OCI-LY1 (cell line): ENCODE data around the gene MS4A10.

Experiments used
- H2AFZ ChIP-seq: fragments of 200-600 bp; sonication (generic), shearing (Covaris generic); 2 replicates; pipeline ENCODE4 v1.6.0; 2014; ENCODE audit warnings: antibody characterized with exemption, mild to moderate bottlenecking, low read length
- H3F3A ChIP-seq: fragments of 200-600 bp; sonication (generic), shearing (Covaris generic); 2 replicates; pipeline ENCODE4 v1.6.0; 2014; ENCODE audit warnings: mild to moderate bottlenecking, antibody characterized with exemption, low read length, moderate library complexity; ENCODE audit not compliant: insufficient read depth
- H3K27ac ChIP-seq: fragments of 200-600 bp; sonication (generic); 2 replicates; pipeline ENCODE4 v1.5.1; 2014; ENCODE audit warnings: low read length, mixed run types, mild to moderate bottlenecking, low read depth; ENCODE audit not compliant: poor library complexity, severe bottlenecking
- H3K27me3 ChIP-seq: fragments of 200-600 bp; sonication (generic); 2 replicates; pipeline ENCODE4 v1.6.0; 2014; ENCODE audit warnings: antibody characterized with exemption, mild to moderate bottlenecking, low read length, moderate library complexity; ENCODE audit not compliant: insufficient read depth
- H3K36me3 ChIP-seq: fragments of 200-600 bp; sonication (generic); 2 replicates; pipeline ENCODE4 v1.6.1; 2014; ENCODE audit warnings: mild to moderate bottlenecking, antibody characterized with exemption, low read length, moderate library complexity, mixed read lengths; ENCODE audit not compliant: insufficient read depth
- H3K4me1 ChIP-seq: fragments of 200-600 bp; sonication (generic); 2 replicates; pipeline ENCODE4 v1.5.1; 2014; ENCODE audit warnings: mild to moderate bottlenecking, low read length, moderate library complexity; ENCODE audit not compliant: insufficient read depth, severe bottlenecking
- H3K4me2 ChIP-seq: fragments of 200-600 bp; sonication (generic), shearing (Covaris generic); 2 replicates; pipeline ENCODE4 v1.6.1; 2014; ENCODE audit warnings: low read length
- H3K4me3 ChIP-seq: fragments of 200-600 bp; sonication (generic); 2 replicates; pipeline ENCODE4 v1.5.1; 2014; ENCODE audit warnings: low read length, low read depth, mild to moderate bottlenecking, mixed read lengths; ENCODE audit not compliant: poor library complexity, severe bottlenecking
- H3K79me2 ChIP-seq: fragments of 200-600 bp; shearing (Covaris generic); 2 replicates; pipeline ENCODE4 v1.6.1; 2016; ENCODE audit warnings: mixed run types, low read length, mixed read lengths; ENCODE audit not compliant: insufficient read depth
- H3K9ac ChIP-seq: fragments of 200-600 bp; sonication (generic), shearing (Covaris generic); 2 replicates; pipeline ENCODE4 v1.6.1; 2014; ENCODE audit warnings: mild to moderate bottlenecking, low read length, mixed read lengths
- H3K9me2 ChIP-seq: fragments of 200-600 bp; sonication (generic), shearing (Covaris generic); 2 replicates; pipeline ENCODE4 v1.6.1; 2014; ENCODE audit warnings: low read depth, mild to moderate bottlenecking, low read length, mixed read lengths
- H3K9me3 ChIP-seq: fragments of 200-600 bp; shearing (Covaris generic); 2 replicates; pipeline ENCODE4 v1.6.1; 2014; ENCODE audit warnings: low read length, mixed read lengths
- H4K20me1 ChIP-seq: fragments of 200-600 bp; sonication (generic), shearing (Covaris generic); 2 replicates; pipeline ENCODE4 v1.6.0; 2016; ENCODE audit warnings: mild to moderate bottlenecking, low read length; ENCODE audit not compliant: insufficient read depth
- EZH2 ChIP-seq: fragments of 200-600 bp; sonication (generic), shearing (Covaris generic); IDR thresholded peaks from 2 replicates; pipeline ENCODE4 v1.8.0; 2017; ENCODE audit warnings: borderline replicate concordance, mixed run types, mild to moderate bottlenecking, antibody characterized with exemption, low read length, moderate library complexity, mixed read lengths
- TF ChIP-seq, protein P1 (sequence below): fragments of 200-600 bp; sonication (generic), shearing (Covaris generic); IDR thresholded peaks from 2 replicates; pipeline ENCODE4 v1.5.1; 2017; ENCODE audit warnings: mild to moderate bottlenecking, antibody characterized with exemption, low read length, moderate library complexity, mixed read lengths

Gene MS4A10

GRCh38 chr11:60785136-60785535 is at the start of gene MS4A10:
TSS of gene MS4A10 (plus strand) at chr11:60785333. CDS start at chr11:60790336, 5,003 bp downstream.
- H3K79me2 ChIP-seq, result no peaks in the 10 kb centered on the region
- no peak within 1 kb of the TSS for H3K9ac ChIP-seq
- no peak within 1 kb of the TSS for H3K27ac ChIP-seq
- TF ChIP-seq, protein P1, sequence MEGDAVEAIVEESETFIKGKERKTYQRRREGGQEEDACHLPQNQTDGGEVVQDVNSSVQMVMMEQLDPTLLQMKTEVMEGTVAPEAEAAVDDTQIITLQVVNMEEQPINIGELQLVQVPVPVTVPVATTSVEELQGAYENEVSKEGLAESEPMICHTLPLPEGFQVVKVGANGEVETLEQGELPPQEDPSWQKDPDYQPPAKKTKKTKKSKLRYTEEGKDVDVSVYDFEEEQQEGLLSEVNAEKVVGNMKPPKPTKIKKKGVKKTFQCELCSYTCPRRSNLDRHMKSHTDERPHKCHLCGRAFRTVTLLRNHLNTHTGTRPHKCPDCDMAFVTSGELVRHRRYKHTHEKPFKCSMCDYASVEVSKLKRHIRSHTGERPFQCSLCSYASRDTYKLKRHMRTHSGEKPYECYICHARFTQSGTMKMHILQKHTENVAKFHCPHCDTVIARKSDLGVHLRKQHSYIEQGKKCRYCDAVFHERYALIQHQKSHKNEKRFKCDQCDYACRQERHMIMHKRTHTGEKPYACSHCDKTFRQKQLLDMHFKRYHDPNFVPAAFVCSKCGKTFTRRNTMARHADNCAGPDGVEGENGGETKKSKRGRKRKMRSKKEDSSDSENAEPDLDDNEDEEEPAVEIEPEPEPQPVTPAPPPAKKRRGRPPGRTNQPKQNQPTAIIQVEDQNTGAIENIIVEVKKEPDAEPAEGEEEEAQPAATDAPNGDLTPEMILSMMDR, result no peak
- TF ChIP-seq EZH2, result no peak
- no peak within 1 kb of the TSS for H3K4me3 ChIP-seq
- H3K4me2 ChIP-seq, result no peak within 1 kb of the TSS
- H4K20me1 ChIP-seq, result no peaks in the 10 kb centered on the region
- no peaks in the 10 kb centered on the region for H3K4me1 ChIP-seq
- no peaks in the 10 kb centered on the region for H3K9me2 ChIP-seq
- peaks cover 9% of the 10 kb centered on the region; the same call in 1 of the 2 replicates for H3K27me3 ChIP-seq
- no peaks in the 10 kb centered on the region for H3K9me3 ChIP-seq
- H2AFZ ChIP-seq, result no peak within 1 kb of the TSS
- no peaks in the 10 kb centered on the region for H3F3A ChIP-seq
- no peaks in the 10 kb centered on the region for H3K36me3 ChIP-seq

GRCh38 chr11:60739114-60739513 is 46.0 kb upstream of the MS4A10 start:
- H3K36me3 ChIP-seq, result no peaks in the 10 kb centered on the region
- no peaks in the 10 kb centered on the region for H4K20me1 ChIP-seq
- H3K27me3 ChIP-seq, result peaks cover 3% of the 10 kb centered on the region; the same call in 1 of the 2 replicates
- H2AFZ ChIP-seq, result no peak overlapping the region
- no peak overlapping the region for H3K4me2 ChIP-seq
- no peak overlapping the region for H3K4me3 ChIP-seq
- H3K27ac ChIP-seq, result no peak overlapping the region
- no peaks in the 10 kb centered on the region for H3K4me1 ChIP-seq
- H3K9me2 ChIP-seq, result no peaks in the 10 kb centered on the region
- no peaks in the 10 kb centered on the region for H3K79me2 ChIP-seq
- H3F3A ChIP-seq, result no peaks in the 10 kb centered on the region
- no peaks in the 10 kb centered on the region for H3K9me3 ChIP-seq
- no peak overlapping the region for H3K9ac ChIP-seq
- TF ChIP-seq, protein P1, result peak; percentile 10; the same call in 1 of the 2 replicates
- no peak for TF ChIP-seq EZH2

DNA sequence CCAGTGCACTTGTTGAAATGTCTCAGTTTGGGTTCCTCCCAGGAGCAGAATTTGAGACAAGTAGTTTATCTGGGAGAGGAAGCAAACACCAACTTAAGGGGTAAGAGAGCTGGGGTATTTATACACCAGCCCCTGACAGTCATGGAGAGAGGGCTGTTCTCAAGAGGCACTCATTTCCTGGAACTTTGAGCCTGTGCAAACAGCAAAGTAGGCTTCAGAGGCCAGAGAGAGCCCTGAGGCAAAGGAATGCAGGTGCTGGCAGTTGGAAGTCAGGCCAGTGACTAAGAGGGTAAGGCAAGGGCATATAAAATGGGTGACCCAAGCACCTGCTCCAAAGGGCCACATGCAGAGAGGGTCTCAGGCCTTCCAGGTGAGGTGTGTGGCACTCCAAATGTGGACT is 44.6 kb upstream of the MS4A10 start:
- Histone ChIP-seq H3K4me3 (no peak overlapping the region), H3K4me1 (no peaks in the 10 kb centered on the region), H3K9me2 (no peaks in the 10 kb centered on the region), H3K4me2 (no peak overlapping the region), H3K36me3 (no peaks in the 10 kb centered on the region), H3K27me3 (peaks cover 3% of the 10 kb centered on the region; the same call in 1 of the 2 replicates), H3K27ac (no peak overlapping the region), H3K9ac (no peak overlapping the region), H3K9me3 (no peaks in the 10 kb centered on the region), H2AFZ (no peak overlapping the region), H3F3A (no peaks in the 10 kb centered on the region), H3K79me2 (no peaks in the 10 kb centered on the region), H4K20me1 (no peaks in the 10 kb centered on the region)
- TF ChIP-seq, protein P1, result no peak
- TF ChIP-seq EZH2, result no peak
